ENCODE measurements around the gene SGSM1. TPM values are rescaled to one million over a fixed set of nuclear protein-coding genes. Genes with fewer than 3 reads are reported as not detected.

Gene SGSM1
- total RNA-seq, 4 donors from 2014 or later = 3.5 to 6.1 (median 4.4) TPM

- TF ChIP-seq CTCF (IDR thresholded peaks at IDR 0.05) (no peak), POLR2A (IDR thresholded peaks at IDR 0.05) (no peak)
- 88 to 100% methylated on average over 1 of the region's 1 CpG for WGBS, 2 donors
- intact Hi-C loops (cut with DNase I; ENCODE audit: low total_unique reads) = no loop called here
- DNase-seq (ENCODE audit: low spot score in 2 of 2) = no peak
- H3K4me3 ChIP-seq (ENCODE audit: low read depth, poor library complexity, severe bottlenecking) = no peak overlapping the region
Measured at GRCh38 chr22:24926849-24927579, 121.0 kb downstream of the SGSM1 start.

GRCh38 chr22:24928322-24928721 is 122.3 kb downstream of the SGSM1 start:
- TF ChIP-seq POLR2A (IDR thresholded peaks at IDR 0.05) = no peak
- TF ChIP-seq CTCF (IDR thresholded peaks at IDR 0.05) = no peak
- H3K4me3 ChIP-seq (ENCODE audit: low read depth, poor library complexity, severe bottlenecking) = no peak overlapping the region
- no peak for DNase-seq (ENCODE audit: low spot score in 2 of 2)
- 80 to 82% methylated on average over 7 of the region's 7 CpGs for WGBS, 2 donors
- intact Hi-C loops (cut with DNase I; ENCODE audit: low total_unique reads) = no loop called here

GRCh38 chr22:24930678-24931077 is 124.7 kb downstream of the SGSM1 start:
- intact Hi-C loops (cut with DNase I; ENCODE audit: low total_unique reads) = no loop called here
- WGBS, 2 donors = 85 to 87% methylated on average over 3 of the region's 3 CpGs
- no peak for DNase-seq (ENCODE audit: low spot score in 2 of 2)
- no peak overlapping the region for H3K4me3 ChIP-seq (ENCODE audit: low read depth, poor library complexity, severe bottlenecking)
- TF ChIP-seq CTCF (IDR thresholded peaks at IDR 0.05) = no peak
- TF ChIP-seq POLR2A (IDR thresholded peaks at IDR 0.05) = no peak

- TF ChIP-seq CTCF (IDR thresholded peaks at IDR 0.05) = no peak
- TF ChIP-seq POLR2A (IDR thresholded peaks at IDR 0.05) = no peak
- intact Hi-C loops (cut with DNase I; ENCODE audit: low total_unique reads) = no loop called here
- DNase-seq (ENCODE audit: low spot score in 2 of 2) = no peak
- H3K4me3 ChIP-seq (ENCODE audit: low read depth, poor library complexity, severe bottlenecking) = no peak overlapping the region
Measured at GRCh38 chr22:24935771-24936483, 129.9 kb downstream of the SGSM1 start.

GRCh38 chr22:24937114-24937513 is 131.1 kb downstream of the SGSM1 start:
- intact Hi-C loops (cut with DNase I; ENCODE audit: low total_unique reads) = no loop called here
- TF ChIP-seq POLR2A (IDR thresholded peaks at IDR 0.05) = no peak
- no peak for TF ChIP-seq CTCF (IDR thresholded peaks at IDR 0.05)
- no peak for DNase-seq (ENCODE audit: low spot score in 2 of 2)
- no peak overlapping the region for H3K4me3 ChIP-seq (ENCODE audit: low read depth, poor library complexity, severe bottlenecking)
- 40 to 55% methylated on average over 2 of the region's 2 CpGs for WGBS, 2 donors
